Measurements from ENCODE around the gene PPP2R2C.

The PPP2R2C gene

DNA sequence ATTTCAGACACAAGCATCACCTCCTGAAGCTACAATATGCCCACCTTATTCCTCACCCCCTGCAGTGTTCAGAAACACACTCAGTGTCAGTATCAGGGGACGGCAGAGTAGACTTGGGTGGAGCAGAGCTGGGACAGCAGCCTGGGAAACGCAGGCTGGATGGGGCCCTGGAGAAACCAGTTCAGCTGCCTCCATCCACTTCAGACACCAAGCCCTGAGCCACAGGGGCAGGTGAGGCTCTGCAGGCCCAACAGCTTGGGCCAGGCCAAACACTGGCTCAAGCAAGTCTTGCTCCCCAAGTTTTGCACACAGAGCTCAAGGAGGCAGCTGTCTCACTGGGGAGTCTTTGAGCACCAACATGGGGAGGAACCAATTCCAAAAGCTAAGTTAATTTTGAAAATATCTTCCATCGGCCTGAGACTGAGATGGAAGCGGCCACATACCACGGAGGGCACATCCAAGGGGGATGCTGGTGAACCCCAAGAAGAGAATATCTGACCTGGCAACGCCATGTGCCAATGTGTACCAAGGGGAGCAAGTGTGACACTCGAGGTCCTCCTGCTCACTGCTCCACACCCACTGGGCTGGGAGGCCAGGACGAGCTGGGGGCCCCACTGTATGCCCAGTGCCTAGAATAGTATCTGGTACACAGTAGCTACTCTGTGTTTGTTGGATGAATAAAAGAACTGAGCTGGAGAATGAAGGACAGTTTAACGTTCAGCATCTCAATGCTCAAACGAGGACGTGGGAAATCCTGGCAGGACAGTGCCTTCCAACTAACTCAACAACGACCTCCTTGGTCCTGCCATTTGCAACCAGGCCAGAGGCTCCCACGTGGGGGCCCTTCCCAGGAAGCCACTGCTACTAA, 45.6 kb downstream of the PPP2R2C start:
- H3K27me3 ChIP-seq (ENCODE audit: control insufficient read depth, insufficient read depth, low read length), result no peaks in the 10 kb centered on the region

DNA sequence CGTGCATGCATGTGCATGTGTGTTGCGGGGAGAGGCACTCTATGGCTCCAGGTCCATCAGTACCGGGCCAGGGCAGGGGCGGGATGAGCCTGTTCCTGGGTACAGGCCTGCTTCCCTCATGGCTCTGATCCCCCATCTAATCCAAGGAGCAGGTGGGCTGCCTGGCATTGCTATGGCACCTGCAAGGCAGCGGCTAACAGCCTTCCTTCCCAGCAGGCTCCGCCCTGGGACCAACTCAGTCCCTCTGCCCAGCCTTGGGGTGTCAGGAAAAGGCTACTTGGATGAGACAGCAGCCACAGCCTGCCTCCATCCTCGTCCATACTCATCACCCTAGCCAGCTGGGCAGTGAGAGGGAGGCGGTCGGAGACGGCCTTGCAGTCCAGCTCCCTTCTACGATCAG, 46.5 kb downstream of the PPP2R2C start:
- Histone ChIP-seq H3K4me1 (ENCODE audit: control insufficient read depth, low read depth, low read length) (no peaks in the 10 kb centered on the region), H3K9ac (ENCODE audit: low read length) (no peak overlapping the region), H3K36me3 (ENCODE audit: control insufficient read depth, low read depth, low read length) (no peaks in the 10 kb centered on the region), H3K27ac (ENCODE audit: low read length) (no peak overlapping the region), H3K9me3 (ENCODE audit: control insufficient read depth, low read depth, low read length) (no peaks in the 10 kb centered on the region), H3K4me3 (ENCODE audit: low read length) (no peak overlapping the region), H3K27me3 (ENCODE audit: control insufficient read depth, insufficient read depth, low read length) (no peaks in the 10 kb centered on the region)

More for the DNA sequence above, 45.6 kb downstream of the PPP2R2C start:
- Histone ChIP-seq H3K4me3 (ENCODE audit: low read length) (no peak overlapping the region), H3K27ac (ENCODE audit: low read length) (no peak overlapping the region), H3K4me1 (ENCODE audit: control insufficient read depth, low read depth, low read length) (no peaks in the 10 kb centered on the region), H3K9ac (ENCODE audit: low read length) (no peak overlapping the region), H3K36me3 (ENCODE audit: control insufficient read depth, low read depth, low read length) (no peaks in the 10 kb centered on the region), H3K9me3 (ENCODE audit: control insufficient read depth, low read depth, low read length) (no peaks in the 10 kb centered on the region)

DNA sequence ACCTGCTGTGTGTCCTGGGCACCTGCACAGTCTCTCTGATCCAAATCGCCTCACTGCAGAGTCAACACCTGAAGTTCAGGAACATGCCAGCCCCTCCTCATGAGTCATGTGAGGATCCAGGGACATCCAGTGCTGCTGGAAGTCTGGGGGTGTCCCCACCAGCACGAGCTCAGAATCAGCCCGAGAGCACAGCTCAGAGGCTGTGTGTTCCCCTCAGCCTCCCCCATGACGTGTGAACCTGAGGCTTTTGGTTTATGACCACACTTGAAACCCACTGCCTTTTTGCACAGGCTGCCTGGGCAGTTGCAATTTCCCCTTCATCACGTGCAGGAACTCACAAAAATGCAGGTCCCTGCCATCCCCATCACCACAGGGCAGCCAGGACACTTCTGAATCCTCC, 47.1 kb downstream of the PPP2R2C start:
- Histone ChIP-seq H3K4me1 (ENCODE audit: control insufficient read depth, low read depth, low read length) (no peaks in the 10 kb centered on the region), H3K36me3 (ENCODE audit: control insufficient read depth, low read depth, low read length) (no peaks in the 10 kb centered on the region), H3K27ac (ENCODE audit: low read length) (no peak overlapping the region), H3K27me3 (ENCODE audit: control insufficient read depth, insufficient read depth, low read length) (no peaks in the 10 kb centered on the region), H3K9me3 (ENCODE audit: control insufficient read depth, low read depth, low read length) (no peaks in the 10 kb centered on the region), H3K4me3 (ENCODE audit: low read length) (no peak overlapping the region), H3K9ac (ENCODE audit: low read length) (no peak overlapping the region)

DNA sequence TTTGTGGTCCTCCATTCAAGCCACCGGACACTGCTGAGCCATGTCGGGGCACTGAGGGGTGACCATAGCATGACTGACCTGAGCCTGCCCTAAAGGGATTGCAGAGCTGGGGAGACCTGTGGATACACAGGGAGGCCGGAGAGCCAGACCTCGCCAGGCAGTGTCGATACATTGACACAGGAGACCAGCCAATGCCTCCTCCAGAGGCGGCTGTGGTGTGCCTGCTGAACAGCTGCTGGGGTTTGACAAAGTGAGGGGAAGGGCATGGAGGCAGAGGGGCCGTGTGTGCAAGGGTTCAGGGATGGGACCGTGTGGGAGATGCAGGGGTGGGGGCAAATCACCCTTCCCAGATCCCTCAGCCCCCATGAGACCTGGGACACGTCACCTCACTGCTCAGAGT, 48.0 kb downstream of the PPP2R2C start:
- Histone ChIP-seq H3K27ac (ENCODE audit: low read length) (no peak overlapping the region), H3K4me1 (ENCODE audit: control insufficient read depth, low read depth, low read length) (no peaks in the 10 kb centered on the region), H3K9me3 (ENCODE audit: control insufficient read depth, low read depth, low read length) (no peaks in the 10 kb centered on the region), H3K27me3 (ENCODE audit: control insufficient read depth, insufficient read depth, low read length) (no peaks in the 10 kb centered on the region), H3K36me3 (ENCODE audit: control insufficient read depth, low read depth, low read length) (no peaks in the 10 kb centered on the region), H3K4me3 (ENCODE audit: low read length) (no peak overlapping the region), H3K9ac (ENCODE audit: low read length) (no peak overlapping the region)

DNA sequence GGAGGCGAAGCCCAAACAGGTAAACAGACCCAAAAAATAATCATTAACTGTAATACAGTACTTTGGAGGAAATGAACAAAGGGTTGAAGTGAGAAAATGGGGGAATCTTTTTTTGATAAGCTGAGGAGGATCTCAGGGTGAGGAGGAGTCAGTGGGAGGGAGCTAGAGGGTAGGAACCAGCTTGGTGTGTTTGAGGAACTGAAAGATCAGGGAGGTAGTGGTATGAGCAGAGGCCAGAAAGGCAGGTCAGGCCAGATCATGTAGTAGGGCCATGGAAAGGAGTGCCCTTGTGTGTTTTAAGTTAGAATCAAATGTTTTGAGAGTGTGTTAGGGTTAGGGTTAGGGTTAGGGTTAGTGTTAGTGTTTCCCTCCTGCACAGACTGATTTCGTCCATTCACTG, 48.8 kb downstream of the PPP2R2C start:
- Histone ChIP-seq H3K4me1 (ENCODE audit: control insufficient read depth, low read depth, low read length) (no peaks in the 10 kb centered on the region), H3K9ac (ENCODE audit: low read length) (no peak overlapping the region), H3K4me3 (ENCODE audit: low read length) (no peak overlapping the region), H3K27me3 (ENCODE audit: control insufficient read depth, insufficient read depth, low read length) (no peaks in the 10 kb centered on the region), H3K27ac (ENCODE audit: low read length) (no peak overlapping the region), H3K9me3 (ENCODE audit: control insufficient read depth, low read depth, low read length) (no peaks in the 10 kb centered on the region), H3K36me3 (ENCODE audit: control insufficient read depth, low read depth, low read length) (no peaks in the 10 kb centered on the region)

DNA sequence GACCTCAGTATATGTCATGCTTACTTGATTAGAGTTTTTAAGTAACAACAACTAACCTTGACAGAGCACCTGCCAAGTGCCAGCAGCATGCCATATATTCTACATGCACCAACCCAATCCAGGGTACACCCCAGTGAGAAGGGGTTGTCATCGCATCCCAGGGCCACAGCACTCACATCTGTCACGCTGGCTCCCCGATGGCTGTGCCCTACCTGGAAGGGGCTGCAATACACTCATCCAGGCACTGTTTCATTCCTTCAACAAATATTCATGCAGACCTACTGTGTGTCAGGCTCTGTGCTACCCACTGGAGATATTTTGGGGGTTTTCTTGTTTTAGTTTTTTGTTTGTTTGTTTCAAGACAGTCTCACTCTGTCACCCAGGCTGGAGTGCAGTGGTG, 49.5 kb downstream of the PPP2R2C start:
- Histone ChIP-seq H3K27ac (ENCODE audit: low read length) (no peak overlapping the region), H3K9ac (ENCODE audit: low read length) (no peak overlapping the region), H3K4me1 (ENCODE audit: control insufficient read depth, low read depth, low read length) (no peaks in the 10 kb centered on the region), H3K4me3 (ENCODE audit: low read length) (no peak overlapping the region), H3K27me3 (ENCODE audit: control insufficient read depth, insufficient read depth, low read length) (no peaks in the 10 kb centered on the region), H3K36me3 (ENCODE audit: control insufficient read depth, low read depth, low read length) (no peaks in the 10 kb centered on the region), H3K9me3 (ENCODE audit: control insufficient read depth, low read depth, low read length) (no peaks in the 10 kb centered on the region)

DNA sequence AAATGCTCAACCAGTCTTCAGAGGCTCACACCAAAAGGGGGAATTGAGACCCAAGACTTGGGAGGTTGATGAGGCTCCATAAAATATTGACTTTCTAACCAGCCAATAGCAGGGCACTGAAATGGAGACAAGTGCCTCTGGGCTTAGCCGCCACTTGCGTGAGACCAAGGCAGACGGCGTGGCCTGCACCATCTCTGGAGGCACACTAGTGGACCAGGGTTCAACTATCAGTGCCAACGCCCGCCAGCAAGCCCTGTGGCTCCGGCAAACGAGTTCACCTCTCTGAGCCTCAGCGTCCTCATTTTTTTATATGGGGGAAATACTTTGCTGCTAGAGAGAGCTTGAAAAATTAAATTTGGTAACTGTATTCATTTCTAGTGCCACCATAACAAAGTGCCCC, 50.3 kb downstream of the PPP2R2C start:
- no peaks in the 10 kb centered on the region for H3K9me3 ChIP-seq (ENCODE audit: control insufficient read depth, low read depth, low read length)
- no peaks in the 10 kb centered on the region for H3K27me3 ChIP-seq (ENCODE audit: control insufficient read depth, insufficient read depth, low read length)
- no peak overlapping the region for H3K4me3 ChIP-seq (ENCODE audit: low read length)
- no peaks in the 10 kb centered on the region for H3K4me1 ChIP-seq (ENCODE audit: control insufficient read depth, low read depth, low read length)
- H3K9ac ChIP-seq (ENCODE audit: low read length), result no peak overlapping the region
- H3K36me3 ChIP-seq (ENCODE audit: control insufficient read depth, low read depth, low read length), result no peaks in the 10 kb centered on the region
- no peak overlapping the region for H3K27ac ChIP-seq (ENCODE audit: low read length)

DNA sequence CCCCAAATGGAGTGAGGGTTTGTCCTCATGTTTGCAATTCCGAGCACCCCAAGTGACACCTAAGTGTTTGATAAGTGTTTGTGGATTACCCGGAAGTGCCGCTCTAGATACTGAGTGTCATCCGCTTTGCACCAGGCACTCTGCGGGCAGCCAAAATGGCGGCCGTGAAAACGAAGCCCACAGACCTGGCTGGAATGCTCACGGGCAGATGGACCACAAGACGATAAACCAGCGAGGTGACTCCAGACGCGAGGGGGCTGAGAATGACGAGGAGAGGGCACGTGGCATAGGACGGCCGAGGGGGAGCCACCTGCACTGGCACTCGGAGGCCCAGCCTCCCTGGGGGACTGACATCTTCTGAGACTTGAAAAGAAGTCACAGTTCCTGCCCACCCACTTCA, 51.0 kb downstream of the PPP2R2C start:
- Histone ChIP-seq H3K27me3 (ENCODE audit: control insufficient read depth, insufficient read depth, low read length) (no peaks in the 10 kb centered on the region), H3K9ac (ENCODE audit: low read length) (no peak overlapping the region), H3K36me3 (ENCODE audit: control insufficient read depth, low read depth, low read length) (no peaks in the 10 kb centered on the region), H3K4me3 (ENCODE audit: low read length) (no peak overlapping the region), H3K9me3 (ENCODE audit: control insufficient read depth, low read depth, low read length) (no peaks in the 10 kb centered on the region), H3K27ac (ENCODE audit: low read length) (no peak overlapping the region), H3K4me1 (ENCODE audit: control insufficient read depth, low read depth, low read length) (no peaks in the 10 kb centered on the region)

DNA sequence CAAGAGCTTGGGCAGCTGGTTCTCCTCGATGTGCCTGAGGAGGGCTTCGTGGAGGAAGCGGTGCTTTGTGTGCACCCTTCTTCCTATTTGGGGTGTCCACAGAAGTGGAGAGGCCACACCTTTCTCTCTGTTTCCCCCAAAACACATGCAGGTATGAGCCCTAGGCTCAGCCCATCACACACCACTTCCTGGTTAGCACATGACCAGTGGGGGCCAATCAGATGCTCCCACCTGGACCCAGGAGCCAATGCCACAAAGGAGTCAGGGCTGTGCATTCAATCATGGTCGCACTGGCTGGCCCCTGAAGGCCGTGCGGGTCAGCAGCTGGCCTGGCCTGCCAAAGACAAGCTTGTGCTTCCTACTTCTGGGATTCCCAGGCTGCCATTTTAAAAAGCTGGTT, 51.4 kb downstream of the PPP2R2C start:
- H3K27me3 ChIP-seq (ENCODE audit: control insufficient read depth, insufficient read depth, low read length), result no peaks in the 10 kb centered on the region
- no peak overlapping the region for H3K4me3 ChIP-seq (ENCODE audit: low read length)
- no peaks in the 10 kb centered on the region for H3K36me3 ChIP-seq (ENCODE audit: control insufficient read depth, low read depth, low read length)
- H3K9ac ChIP-seq (ENCODE audit: low read length), result no peak overlapping the region
- no peaks in the 10 kb centered on the region for H3K9me3 ChIP-seq (ENCODE audit: control insufficient read depth, low read depth, low read length)
- no peak overlapping the region for H3K27ac ChIP-seq (ENCODE audit: low read length)
- H3K4me1 ChIP-seq (ENCODE audit: control insufficient read depth, low read depth, low read length), result no peaks in the 10 kb centered on the region

DNA sequence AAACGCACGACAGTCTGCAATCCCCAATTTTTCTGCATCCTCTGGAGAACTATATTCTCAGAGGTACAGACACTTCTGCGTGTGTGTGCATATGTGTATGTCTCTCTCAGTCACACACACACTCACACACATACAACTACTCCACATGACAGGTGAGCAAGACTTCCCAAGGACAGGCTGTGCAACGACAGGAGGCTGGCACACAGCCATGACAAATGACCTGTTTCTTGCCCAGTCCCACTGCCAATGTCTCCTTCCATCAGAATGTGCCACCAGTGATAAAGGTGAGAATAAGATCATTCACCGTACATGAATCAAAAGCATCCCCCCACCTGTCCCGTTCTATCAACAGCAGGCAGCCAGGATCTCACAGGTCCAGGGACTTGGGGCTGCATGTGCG, 52.4 kb downstream of the PPP2R2C start:
- no peaks in the 10 kb centered on the region for H3K36me3 ChIP-seq (ENCODE audit: control insufficient read depth, low read depth, low read length)

DNA sequence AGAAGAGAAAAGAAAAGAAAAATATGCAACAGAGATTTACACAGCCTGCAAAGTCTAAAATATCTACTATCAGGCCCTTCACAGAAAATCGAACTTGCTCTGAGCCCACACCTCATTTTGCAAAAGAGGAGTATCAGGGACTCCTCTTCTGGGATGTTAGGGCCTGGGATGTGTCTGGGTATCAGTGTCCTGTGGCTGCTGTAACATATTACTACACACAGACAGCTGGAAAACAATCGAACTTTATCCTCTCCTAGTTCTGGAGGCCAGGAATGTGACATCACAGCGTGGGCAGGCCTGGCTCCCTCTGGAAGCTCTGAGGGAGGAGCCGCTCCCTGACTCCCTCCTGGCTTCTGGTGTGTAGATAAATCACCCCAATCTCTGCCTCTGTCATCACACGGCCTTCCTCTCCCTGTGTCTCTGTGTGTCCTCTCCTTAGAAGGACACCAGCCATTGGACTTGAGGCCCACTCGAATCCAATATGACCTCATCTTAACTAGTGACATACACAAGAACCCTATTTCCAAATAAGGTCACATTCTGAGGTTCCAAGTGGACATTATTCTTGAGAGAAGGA, 52.9 kb downstream of the PPP2R2C start:
- Histone ChIP-seq H3K9ac (ENCODE audit: low read length) (no peak overlapping the region), H3K9me3 (ENCODE audit: control insufficient read depth, low read depth, low read length) (no peaks in the 10 kb centered on the region), H3K27me3 (ENCODE audit: control insufficient read depth, insufficient read depth, low read length) (no peaks in the 10 kb centered on the region), H3K4me1 (ENCODE audit: control insufficient read depth, low read depth, low read length) (no peaks in the 10 kb centered on the region), H3K27ac (ENCODE audit: low read length) (no peak overlapping the region), H3K4me3 (ENCODE audit: low read length) (no peak overlapping the region), H3K36me3 (ENCODE audit: control insufficient read depth, low read depth, low read length) (no peaks in the 10 kb centered on the region)

More for the DNA sequence above, 52.4 kb downstream of the PPP2R2C start:
- Histone ChIP-seq H3K9me3 (ENCODE audit: control insufficient read depth, low read depth, low read length) (no peaks in the 10 kb centered on the region), H3K27ac (ENCODE audit: low read length) (no peak overlapping the region), H3K4me3 (ENCODE audit: low read length) (no peak overlapping the region), H3K4me1 (ENCODE audit: control insufficient read depth, low read depth, low read length) (no peaks in the 10 kb centered on the region), H3K27me3 (ENCODE audit: control insufficient read depth, insufficient read depth, low read length) (no peaks in the 10 kb centered on the region), H3K9ac (ENCODE audit: low read length) (no peak overlapping the region)

DNA sequence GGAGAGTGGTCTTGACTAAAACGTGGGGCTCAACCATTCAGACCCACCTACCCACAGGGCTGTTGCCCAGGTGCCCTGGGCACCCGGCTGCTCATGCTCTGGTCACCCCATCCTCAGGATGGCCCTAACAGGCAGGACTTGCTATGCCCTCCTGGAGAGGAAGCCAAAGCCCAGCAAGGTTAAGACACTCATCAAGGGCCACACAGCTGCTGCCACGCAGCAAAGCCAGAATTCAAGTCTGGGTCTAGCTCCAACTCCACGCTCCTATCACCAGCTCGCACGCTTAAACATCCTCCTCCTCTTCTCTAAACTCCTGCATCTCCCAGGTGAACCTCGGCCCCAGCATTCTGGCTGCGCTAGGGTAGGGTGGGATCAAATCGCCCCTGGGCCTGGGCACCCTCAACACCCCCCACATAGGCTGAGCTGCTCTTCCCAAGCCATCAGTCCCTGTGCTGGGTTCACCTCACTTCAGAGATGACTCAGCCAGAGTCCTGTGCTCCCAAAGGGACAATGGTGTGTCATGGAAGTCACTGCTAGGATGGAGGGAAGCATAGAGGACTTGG, 54.1 kb downstream of the PPP2R2C start:
- Histone ChIP-seq H3K4me1 (ENCODE audit: control insufficient read depth, low read depth, low read length) (no peaks in the 10 kb centered on the region), H3K27ac (ENCODE audit: low read length) (no peak overlapping the region), H3K9me3 (ENCODE audit: control insufficient read depth, low read depth, low read length) (no peaks in the 10 kb centered on the region), H3K36me3 (ENCODE audit: control insufficient read depth, low read depth, low read length) (no peaks in the 10 kb centered on the region), H3K9ac (ENCODE audit: low read length) (no peak overlapping the region), H3K27me3 (ENCODE audit: control insufficient read depth, insufficient read depth, low read length) (no peaks in the 10 kb centered on the region), H3K4me3 (ENCODE audit: low read length) (no peak overlapping the region)

Data from iPS-18a (cell line).